Keratinocyte (primary cell): Measurements from ENCODE around the gene GPR160.

Experiments
- CTCF ChIP-seq, 3 experiments: IDR thresholded peaks in 1 of 3; conservative IDR thresholded peaks in 1 of 3; optimal IDR thresholded peaks in 1 of 3; 2 replicates in 2 of 3; 3 replicates in 1 of 3; pipeline versions ENCODE3 to v1.5.1; 2011; ENCODE audit warnings: low read length in 3 of 3, mild to moderate bottlenecking in 3 of 3, moderate library complexity in 2 of 3, control low read depth in 1 of 3, inconsistent platforms in 1 of 3; ENCODE audit not compliant: insufficient read depth in 2 of 3; ENCODE audit errors: extremely low read depth in 1 of 3
- EZH2 ChIP-seq: IDR thresholded peaks from one replicate; pipeline ENCODE4 v1.6.1; 2012; ENCODE audit warnings: inconsistent platforms, mild to moderate bottlenecking, low read length, moderate library complexity

- no peak for TF ChIP-seq CTCF (optimal IDR thresholded peaks at IDR 0.05 in 1 of 3, IDR thresholded peaks at IDR 0.05 in 1 of 3, conservative IDR thresholded peaks at IDR 0.05 in 1 of 3; ENCODE audit: extremely low read depth in 1 of 3, insufficient read depth in 2 of 3, low read length in 3 of 3)
- TF ChIP-seq EZH2, result no peak
These were observed 71.9 kb downstream of the GPR160 start for GRCh38 chr3:170109579-170110293.
